ENCODE measurements around the gene PMM2.
"Not testable (repeated sequence)": the region's sequence is repeated elsewhere in the genome, so short reads cannot be mapped to it uniquely, and the experiment has no call there.

PMM2 gene

DNA sequence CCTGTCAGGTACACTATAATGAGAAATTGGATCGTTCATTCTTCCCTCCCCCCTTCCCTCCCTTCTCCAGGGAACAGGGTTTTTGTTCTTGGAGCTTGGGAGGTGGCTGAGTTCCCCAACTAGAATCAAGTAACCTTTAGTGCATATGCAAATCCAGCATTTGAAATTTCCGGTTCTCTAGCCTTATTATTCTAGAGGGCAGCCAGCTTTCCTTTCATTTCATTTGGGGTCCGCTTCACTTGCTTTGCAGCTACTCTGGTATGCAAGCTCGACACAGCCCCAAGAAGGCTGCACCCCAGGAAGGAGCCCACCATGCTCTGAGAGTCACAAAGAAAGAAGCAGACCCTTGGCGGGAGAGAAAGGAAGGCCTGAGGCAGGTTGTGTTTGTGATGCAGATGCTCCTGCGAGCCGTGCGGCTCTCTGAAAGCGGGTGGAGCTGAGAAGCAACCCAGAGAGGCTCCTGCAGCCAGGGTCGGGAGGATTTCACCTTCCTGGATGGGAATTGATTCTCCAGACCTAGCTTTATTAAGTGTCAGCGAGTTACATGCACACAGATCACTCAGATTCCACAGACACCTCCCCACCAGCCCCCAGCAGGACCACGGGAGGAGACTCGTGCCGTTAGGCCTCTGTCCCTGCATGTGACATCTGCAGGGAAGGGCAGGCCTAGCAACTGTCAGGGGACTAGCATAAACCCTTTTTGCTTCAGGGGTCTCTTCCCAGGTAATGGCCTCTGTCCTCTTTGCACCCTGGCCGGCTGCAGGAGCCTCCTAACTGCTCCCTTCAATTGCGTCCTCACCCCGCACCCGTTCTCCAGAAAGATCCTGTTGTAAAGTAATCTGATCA is 34.5 kb downstream of the PMM2 start:
- H3K4me3 ChIP-seq (ENCODE audit: low read length): no peak overlapping the region
- no peak overlapping the region for H3K9ac ChIP-seq (ENCODE audit: low read length)
- H3K27ac ChIP-seq (ENCODE audit: low read depth, low read length): no peak overlapping the region
- H3K4me1 ChIP-seq (ENCODE audit: control insufficient read depth, insufficient read depth, low read length): no peaks in the 10 kb centered on the region
- H3K27me3 ChIP-seq (ENCODE audit: control insufficient read depth, insufficient read depth, low read length): no peaks in the 10 kb centered on the region
- H3K36me3 ChIP-seq (ENCODE audit: control insufficient read depth, insufficient read depth, low read length): peaks cover 11% of the 10 kb centered on the region

DNA sequence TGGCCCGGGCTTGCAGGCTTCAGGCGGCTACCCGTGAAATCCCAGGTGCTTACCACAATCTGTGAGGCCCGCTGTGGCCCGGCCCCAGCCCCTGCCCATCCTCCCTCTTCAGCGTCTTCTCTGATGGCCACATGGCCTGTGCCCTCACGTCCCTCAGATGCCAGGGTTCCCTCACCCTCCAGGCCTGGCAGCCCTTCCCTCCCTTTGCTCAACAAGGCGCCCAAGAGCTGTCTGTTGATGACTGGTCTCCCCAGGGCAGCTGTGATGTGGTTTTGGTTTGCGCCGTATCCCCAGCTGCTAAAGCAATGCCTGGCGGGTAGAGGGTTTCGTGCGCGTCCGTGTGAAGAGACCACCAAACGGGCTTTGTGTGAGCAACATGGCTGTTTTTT is 35.1 kb downstream of the PMM2 start:
- no peak overlapping the region for H3K9ac ChIP-seq (ENCODE audit: low read length)
- H3K27me3 ChIP-seq (ENCODE audit: control insufficient read depth, insufficient read depth, low read length): no peaks in the 10 kb centered on the region
- no peak overlapping the region for H3K4me3 ChIP-seq (ENCODE audit: low read length)
- no peaks in the 10 kb centered on the region for H3K4me1 ChIP-seq (ENCODE audit: control insufficient read depth, insufficient read depth, low read length)
- H3K27ac ChIP-seq (ENCODE audit: low read depth, low read length): no peak overlapping the region
- H3K36me3 ChIP-seq (ENCODE audit: control insufficient read depth, insufficient read depth, low read length): peaks cover 11% of the 10 kb centered on the region

DNA sequence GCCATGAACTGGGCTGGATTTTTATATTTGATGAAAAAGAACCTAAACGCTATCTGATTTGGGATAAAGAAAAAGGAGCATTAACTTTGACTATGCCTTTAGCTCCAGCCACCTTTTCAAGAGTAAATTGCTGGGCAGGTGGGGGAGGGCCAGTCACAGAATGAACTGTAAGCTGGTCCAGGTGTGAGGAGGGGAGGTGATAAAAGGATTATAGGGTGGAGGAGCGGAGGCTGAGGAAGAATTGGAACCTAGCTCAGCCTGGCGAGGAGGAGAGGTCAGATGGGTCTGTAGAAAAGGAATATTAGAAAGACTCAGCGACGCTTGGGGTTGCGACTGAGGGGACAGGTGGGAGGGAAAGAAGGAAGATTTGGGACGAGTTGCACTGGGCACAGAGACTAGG is 39.2 kb downstream of the PMM2 start:
- not testable (repeated sequence) for H3K4me3 ChIP-seq (ENCODE audit: low read length); H3K27ac ChIP-seq (ENCODE audit: low read depth, low read length); H3K4me1 ChIP-seq (ENCODE audit: control insufficient read depth, insufficient read depth, low read length); H3K36me3 ChIP-seq (ENCODE audit: control insufficient read depth, insufficient read depth, low read length); H3K9ac ChIP-seq (ENCODE audit: low read length); H3K27me3 ChIP-seq (ENCODE audit: control insufficient read depth, insufficient read depth, low read length)

DNA sequence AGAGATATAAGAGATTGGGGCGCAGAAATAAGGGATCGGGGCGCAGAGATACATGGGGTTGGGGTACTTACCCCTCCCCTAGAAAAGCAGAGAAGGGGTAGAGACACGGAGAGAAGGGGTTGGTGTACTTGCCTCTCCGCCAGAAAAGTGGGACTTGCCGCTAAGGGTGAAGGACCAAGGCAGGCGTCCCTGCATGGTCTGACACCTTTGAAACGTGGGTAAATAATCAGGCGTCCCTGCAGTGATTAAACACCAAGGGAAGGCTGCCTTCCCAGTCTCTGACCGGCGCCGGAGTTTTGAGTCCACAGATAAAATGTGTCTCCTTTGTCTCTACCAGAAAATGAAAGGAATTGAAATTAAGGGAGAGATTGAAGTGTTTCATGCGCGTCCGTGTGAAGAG is 40.0 kb downstream of the PMM2 start:
- H3K27me3 ChIP-seq (ENCODE audit: control insufficient read depth, insufficient read depth, low read length); H3K9ac ChIP-seq (ENCODE audit: low read length); H3K4me1 ChIP-seq (ENCODE audit: control insufficient read depth, insufficient read depth, low read length); H3K36me3 ChIP-seq (ENCODE audit: control insufficient read depth, insufficient read depth, low read length); H3K27ac ChIP-seq (ENCODE audit: low read depth, low read length); H3K4me3 ChIP-seq (ENCODE audit: low read length): not testable (repeated sequence)

DNA sequence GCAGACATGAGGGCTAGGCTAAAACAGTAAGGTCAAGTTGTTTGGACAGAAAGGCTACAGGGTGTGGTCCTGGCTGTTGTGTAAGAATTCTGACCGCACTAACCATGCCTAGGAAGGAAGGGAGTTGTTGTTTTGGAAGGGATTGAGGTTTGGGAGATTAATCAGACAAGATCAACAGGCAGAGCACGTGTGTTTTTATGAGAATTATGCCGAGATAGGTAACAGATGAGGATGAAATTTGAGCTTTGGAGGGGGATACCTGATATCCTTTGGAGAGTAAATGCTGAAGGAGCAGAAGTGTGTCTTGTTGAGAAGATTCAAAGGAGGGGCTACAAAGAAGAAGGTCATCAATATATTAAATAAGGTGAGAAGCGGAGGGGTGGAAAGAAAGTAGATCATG is 44.4 kb downstream of the PMM2 start:
- H3K27me3 ChIP-seq (ENCODE audit: control insufficient read depth, insufficient read depth, low read length); H3K9ac ChIP-seq (ENCODE audit: low read length); H3K27ac ChIP-seq (ENCODE audit: low read depth, low read length); H3K4me1 ChIP-seq (ENCODE audit: control insufficient read depth, insufficient read depth, low read length); H3K36me3 ChIP-seq (ENCODE audit: control insufficient read depth, insufficient read depth, low read length); H3K4me3 ChIP-seq (ENCODE audit: low read length): not testable (repeated sequence)

DNA sequence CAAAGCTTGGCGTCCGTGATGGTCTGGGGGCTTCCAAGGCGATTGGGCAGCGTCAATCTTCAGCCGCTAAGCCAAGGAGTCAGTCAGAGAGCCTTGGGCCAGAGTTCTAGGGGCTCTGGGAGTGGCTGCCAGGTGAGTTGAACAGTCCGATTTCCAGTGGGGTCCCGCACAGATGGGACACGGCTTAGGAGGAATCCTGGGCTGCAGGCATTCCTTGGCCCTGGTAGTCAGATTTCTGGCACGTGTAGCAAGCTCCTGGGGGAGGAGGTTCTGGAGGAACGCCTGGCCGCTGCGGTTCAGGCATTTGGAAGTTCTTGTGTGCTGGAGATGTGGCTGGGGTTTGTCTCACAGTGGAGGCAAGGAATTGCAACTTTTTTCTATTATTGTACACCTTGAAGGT is 45.7 kb downstream of the PMM2 start:
- not testable (repeated sequence) for H3K36me3 ChIP-seq (ENCODE audit: control insufficient read depth, insufficient read depth, low read length); H3K9ac ChIP-seq (ENCODE audit: low read length); H3K4me1 ChIP-seq (ENCODE audit: control insufficient read depth, insufficient read depth, low read length); H3K27me3 ChIP-seq (ENCODE audit: control insufficient read depth, insufficient read depth, low read length); H3K27ac ChIP-seq (ENCODE audit: low read depth, low read length); H3K4me3 ChIP-seq (ENCODE audit: low read length)

DNA sequence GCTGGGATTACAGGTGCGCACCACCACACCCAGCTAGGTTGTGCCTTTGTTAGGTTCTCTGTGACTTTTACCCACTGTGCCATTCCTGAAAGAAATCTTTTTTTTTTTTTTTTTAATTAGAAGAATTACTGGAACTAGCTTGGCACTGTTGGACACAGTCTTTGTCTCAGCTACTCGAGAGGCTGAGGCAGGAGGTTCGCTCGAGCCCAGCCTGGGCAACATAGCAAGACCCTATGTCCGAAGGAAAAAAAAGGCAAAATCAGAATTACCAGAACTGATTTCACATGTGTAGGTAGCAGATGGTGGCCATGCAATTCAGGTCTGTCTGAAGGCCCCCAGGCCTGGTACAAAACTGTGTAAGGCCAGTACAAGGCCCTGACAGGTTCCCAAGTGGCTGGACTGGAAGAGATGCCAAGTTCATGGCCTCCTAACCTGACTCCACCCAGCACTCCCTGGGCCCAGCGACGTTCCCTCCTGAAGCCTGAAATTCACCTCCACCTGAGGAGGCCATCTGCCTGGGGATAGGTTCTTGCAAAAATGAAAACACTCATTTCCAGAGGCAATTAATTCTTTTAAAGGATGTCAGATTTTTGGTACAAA is 48.2 kb downstream of the PMM2 start:
- Histone ChIP-seq H3K36me3 (ENCODE audit: control insufficient read depth, insufficient read depth, low read length) (peaks cover 3% of the 10 kb centered on the region), H3K27ac (ENCODE audit: low read depth, low read length) (no peak overlapping the region), H3K4me3 (ENCODE audit: low read length) (no peak overlapping the region), H3K27me3 (ENCODE audit: control insufficient read depth, insufficient read depth, low read length) (no peaks in the 10 kb centered on the region), H3K4me1 (ENCODE audit: control insufficient read depth, insufficient read depth, low read length) (no peaks in the 10 kb centered on the region), H3K9ac (ENCODE audit: low read length) (no peak overlapping the region)

DNA sequence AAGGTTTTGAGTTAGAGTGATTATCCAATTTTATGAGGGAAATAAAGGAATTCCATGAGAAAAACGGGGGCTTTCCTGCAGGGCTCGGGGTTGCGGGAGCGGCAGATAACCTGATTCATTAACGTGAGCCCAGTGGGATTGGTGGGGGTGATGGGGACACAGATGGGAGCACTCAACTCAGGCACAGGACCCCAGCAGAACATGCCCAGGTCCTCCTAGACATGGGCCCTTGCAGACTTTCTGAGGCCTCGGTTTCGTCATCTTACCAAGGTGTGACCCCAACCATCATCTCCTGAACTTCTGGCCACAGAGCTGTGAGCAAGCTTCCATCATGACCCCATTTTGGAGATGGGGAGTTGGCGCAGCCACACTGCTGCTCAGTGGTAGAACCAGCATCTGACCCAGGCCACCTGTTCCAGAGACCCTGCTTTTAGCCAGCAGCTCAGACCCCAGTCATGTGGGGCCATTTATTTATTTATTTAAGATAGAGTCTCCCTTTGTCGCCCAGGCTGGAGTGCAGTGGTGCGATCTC is 48.8 kb downstream of the PMM2 start:
- no peak overlapping the region for H3K4me3 ChIP-seq (ENCODE audit: low read length)
- peaks cover 3% of the 10 kb centered on the region for H3K36me3 ChIP-seq (ENCODE audit: control insufficient read depth, insufficient read depth, low read length)
- H3K27me3 ChIP-seq (ENCODE audit: control insufficient read depth, insufficient read depth, low read length): no peaks in the 10 kb centered on the region
- no peaks in the 10 kb centered on the region for H3K4me1 ChIP-seq (ENCODE audit: control insufficient read depth, insufficient read depth, low read length)
- no peak overlapping the region for H3K9ac ChIP-seq (ENCODE audit: low read length)
- H3K27ac ChIP-seq (ENCODE audit: low read depth, low read length): no peak overlapping the region

DNA sequence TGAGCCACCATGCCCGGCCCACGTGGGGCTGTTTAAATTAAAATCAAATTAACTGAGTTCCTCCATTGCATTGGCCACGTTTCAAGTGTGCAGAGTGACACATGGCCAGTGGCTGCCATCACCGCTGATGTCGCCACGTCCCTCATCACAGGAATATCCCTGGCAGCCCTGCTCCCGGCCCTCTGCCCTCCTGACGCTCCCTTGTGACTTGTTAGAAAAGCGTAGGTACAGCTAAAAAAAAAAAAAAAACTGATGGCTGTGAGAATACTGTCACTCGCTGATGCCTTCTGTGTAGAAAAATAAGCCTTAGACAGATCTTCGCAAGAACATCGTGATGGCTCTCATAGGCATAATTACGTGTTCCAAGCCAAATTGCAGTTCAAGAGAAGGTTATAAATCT is 49.5 kb downstream of the PMM2 start:
- H3K4me3 ChIP-seq (ENCODE audit: low read length): no peak overlapping the region
- H3K36me3 ChIP-seq (ENCODE audit: control insufficient read depth, insufficient read depth, low read length): peaks cover 3% of the 10 kb centered on the region
- H3K27ac ChIP-seq (ENCODE audit: low read depth, low read length): no peak overlapping the region
- H3K9ac ChIP-seq (ENCODE audit: low read length): no peak overlapping the region
- H3K27me3 ChIP-seq (ENCODE audit: control insufficient read depth, insufficient read depth, low read length): no peaks in the 10 kb centered on the region
- H3K4me1 ChIP-seq (ENCODE audit: control insufficient read depth, insufficient read depth, low read length): no peaks in the 10 kb centered on the region

DNA sequence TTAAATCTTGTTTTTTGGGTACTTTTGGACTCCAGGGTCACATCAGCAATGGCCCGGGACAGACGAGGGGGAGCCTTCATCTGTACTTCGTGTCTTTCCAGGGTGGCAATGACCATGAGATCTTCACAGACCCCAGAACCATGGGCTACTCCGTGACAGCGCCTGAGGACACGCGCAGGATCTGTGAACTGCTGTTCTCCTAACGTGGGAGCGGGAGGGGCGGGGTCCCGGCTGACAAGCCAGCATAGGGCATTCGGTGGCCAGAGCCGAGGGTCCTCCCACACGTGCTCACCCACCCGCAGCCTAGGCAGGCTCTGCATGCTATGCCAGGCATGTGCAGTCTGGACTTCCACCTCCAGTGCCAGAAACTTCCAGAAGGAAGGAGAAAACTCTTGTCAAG is 50.0 kb downstream of the PMM2 start:
- Histone ChIP-seq H3K36me3 (ENCODE audit: control insufficient read depth, insufficient read depth, low read length) (peaks cover 3% of the 10 kb centered on the region), H3K27ac (ENCODE audit: low read depth, low read length) (no peak overlapping the region), H3K4me3 (ENCODE audit: low read length) (no peak overlapping the region), H3K9ac (ENCODE audit: low read length) (no peak overlapping the region), H3K27me3 (ENCODE audit: control insufficient read depth, insufficient read depth, low read length) (no peaks in the 10 kb centered on the region), H3K4me1 (ENCODE audit: control insufficient read depth, insufficient read depth, low read length) (no peaks in the 10 kb centered on the region)

DNA sequence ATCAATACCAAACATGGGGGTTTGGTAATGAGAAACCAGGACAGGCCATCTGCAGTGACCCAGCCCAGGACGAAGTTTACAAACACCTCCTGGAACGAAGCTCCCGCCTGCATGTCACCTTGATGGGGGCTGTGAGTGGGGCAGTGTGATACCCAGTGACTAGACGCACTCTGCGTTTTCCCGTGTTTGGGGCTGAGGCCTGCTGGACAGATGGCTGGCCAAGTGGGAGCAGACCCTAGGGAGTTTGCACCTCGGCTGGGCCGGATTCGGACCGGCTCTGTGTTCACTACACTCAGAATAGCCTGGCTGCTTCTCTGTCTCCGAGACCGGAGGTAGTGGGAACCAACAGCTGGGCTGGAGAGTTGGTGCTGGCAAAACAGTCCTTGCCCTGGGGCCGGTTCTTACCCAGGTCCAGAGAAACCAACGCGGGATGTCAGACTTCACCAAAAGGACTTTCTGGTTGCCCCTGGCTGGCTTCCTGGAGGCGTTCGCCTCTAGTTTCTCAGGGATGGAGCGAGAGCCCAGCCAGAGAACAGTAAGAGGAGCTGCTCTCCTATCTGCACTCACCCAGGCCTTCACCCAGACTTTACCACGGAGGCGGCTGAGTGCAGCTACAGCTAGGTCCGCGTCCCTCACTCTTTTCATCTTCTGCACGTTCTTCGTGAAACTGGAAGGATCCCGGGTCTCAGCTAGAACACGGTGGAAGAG is 50.7 kb downstream of the PMM2 start:
- Histone ChIP-seq H3K36me3 (ENCODE audit: control insufficient read depth, insufficient read depth, low read length) (peaks cover 8% of the 10 kb centered on the region), H3K27me3 (ENCODE audit: control insufficient read depth, insufficient read depth, low read length) (no peaks in the 10 kb centered on the region), H3K9ac (ENCODE audit: low read length) (no peak overlapping the region), H3K4me1 (ENCODE audit: control insufficient read depth, insufficient read depth, low read length) (no peaks in the 10 kb centered on the region), H3K4me3 (ENCODE audit: low read length) (no peak overlapping the region), H3K27ac (ENCODE audit: low read depth, low read length) (no peak overlapping the region)

DNA sequence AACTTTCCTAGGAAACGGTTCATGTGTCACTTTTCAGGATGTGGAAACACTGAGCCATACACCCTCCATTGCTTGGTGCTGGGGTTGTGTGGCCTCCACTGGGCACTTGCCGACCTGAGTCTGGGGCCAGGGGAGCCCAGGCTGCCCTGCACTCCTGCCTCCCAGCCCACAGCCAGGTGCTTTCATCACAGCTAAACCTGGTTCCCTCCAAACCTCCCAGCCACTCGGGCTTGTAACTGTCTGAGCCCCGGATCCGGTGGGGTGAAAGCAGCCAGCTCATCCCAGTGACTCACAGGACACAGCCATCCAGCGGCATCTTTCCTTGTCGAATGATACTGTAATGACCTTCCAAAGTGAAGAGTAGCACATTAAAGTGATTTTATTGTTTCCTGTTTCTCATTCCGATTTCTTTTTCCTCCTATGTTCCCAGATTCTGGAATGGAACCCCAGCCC is 51.3 kb downstream of the PMM2 start:
- Histone ChIP-seq H3K9ac (ENCODE audit: low read length) (no peak overlapping the region), H3K4me1 (ENCODE audit: control insufficient read depth, insufficient read depth, low read length) (no peaks in the 10 kb centered on the region), H3K27me3 (ENCODE audit: control insufficient read depth, insufficient read depth, low read length) (no peaks in the 10 kb centered on the region), H3K4me3 (ENCODE audit: low read length) (no peak overlapping the region), H3K36me3 (ENCODE audit: control insufficient read depth, insufficient read depth, low read length) (peaks cover 8% of the 10 kb centered on the region), H3K27ac (ENCODE audit: low read depth, low read length) (no peak overlapping the region)

Data from rectal smooth muscle tissue (tissue), 1 donor.